ENCODE results near the gene ZCCHC24.

Gene ZCCHC24

GRCh38 chr10:79381804-79382221 is 63.6 kb downstream of the ZCCHC24 start:
- Histone ChIP-seq H4K12ac (ENCODE audit: low read depth, low read length) (no peak overlapping the region), H3K4ac (ENCODE audit: low read depth, low read length) (no peak overlapping the region), H2BK120ac (ENCODE audit: insufficient read depth, low read length, poor library complexity) (no peak overlapping the region), H2AK5ac (ENCODE audit: low read length) (no peak overlapping the region), H3K4me1 (ENCODE audit: control insufficient read depth in 1 of 2, insufficient read depth in 2 of 2, low read length in 2 of 2) (peaks cover 3 to 5% of the 10 kb centered on the region in 2 experiments), H3K79me1 (ENCODE audit: low read length) (no peaks in the 10 kb centered on the region), H3K27ac (ENCODE audit: low read depth, low read length) (no peak overlapping the region), H2AFZ (ENCODE audit: insufficient read depth, low read length, poor library complexity) (no peak overlapping the region), H2BK12ac (ENCODE audit: low read length) (no peak overlapping the region), H3K14ac (ENCODE audit: low read length) (no peak overlapping the region), H3K4me3 (ENCODE audit: low read depth, low read length) (no peak overlapping the region), H2BK5ac (ENCODE audit: low read depth, low read length, poor library complexity) (no peak overlapping the region), H3K9ac (ENCODE audit: low read length) (no peak overlapping the region), H3K36me3 (ENCODE audit: control insufficient read depth in 1 of 2, insufficient read depth in 2 of 2, low read length in 2 of 2) (no peaks in the 10 kb centered on the region), H3K23ac (ENCODE audit: low read length) (no peak overlapping the region), H4K8ac (ENCODE audit: low read depth, low read length) (no peak overlapping the region), H3K18ac (ENCODE audit: low read length) (no peak overlapping the region), H3K9me3 (ENCODE audit: insufficient read depth, low read depth, low read length) (peaks cover 15% of the 10 kb centered on the region), H4K91ac (ENCODE audit: low read depth, low read length) (no peak overlapping the region), H3K4me2 (ENCODE audit: low read length) (no peak overlapping the region), H3K27me3 (ENCODE audit: insufficient read depth, low read length) (no peaks in the 10 kb centered on the region), H3K79me2 (ENCODE audit: control insufficient read depth, insufficient read depth, low read length, poor library complexity) (no peaks in the 10 kb centered on the region)
- WGBS (ENCODE audit: extremely low coverage, insufficient coverage, insufficient read length), result no CpG with 5 or more reads among the region's 11 CpGs
- DNase-seq, result no peak

DNA sequence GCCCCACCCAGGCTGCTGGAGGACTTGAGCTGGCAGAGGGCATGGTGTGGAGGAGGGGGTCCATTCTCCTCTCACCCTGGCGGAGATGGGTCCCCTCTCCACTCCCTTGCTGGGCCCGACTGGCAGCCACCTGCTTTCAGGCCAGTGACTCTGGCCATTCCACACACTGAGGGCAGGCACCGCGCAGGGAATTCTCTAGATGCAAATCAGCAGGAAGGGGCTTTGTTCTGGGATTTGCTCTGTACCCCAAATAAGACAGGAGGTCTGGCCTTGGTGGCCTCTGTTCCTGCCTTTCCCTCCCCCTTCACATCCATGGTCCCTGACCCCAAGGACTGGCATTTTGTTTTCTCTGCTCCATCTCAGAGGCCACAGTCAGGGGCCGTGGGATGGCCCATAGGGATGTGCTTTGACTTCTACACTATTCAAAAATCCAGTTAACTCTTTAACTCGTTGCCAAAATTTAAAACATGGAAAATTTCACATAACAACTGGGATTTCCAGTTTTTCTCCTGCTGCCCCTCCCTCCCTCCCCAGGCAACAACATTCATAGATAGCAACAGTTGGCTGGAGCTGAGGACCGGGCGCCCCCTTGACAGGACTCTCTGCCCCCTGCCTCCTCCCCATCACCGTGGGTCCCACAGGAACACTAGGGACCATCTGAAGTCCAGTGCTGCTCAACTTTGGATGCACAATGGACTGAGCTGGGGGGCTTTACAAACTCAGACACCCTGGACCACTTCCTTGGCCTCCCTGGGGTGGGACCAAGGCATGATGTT is 64.3 kb downstream of the ZCCHC24 start:
- H3K4me2 ChIP-seq (ENCODE audit: low read length), result no peak overlapping the region
- no peak overlapping the region for H3K4me3 ChIP-seq (ENCODE audit: low read depth, low read length)
- H2BK5ac ChIP-seq (ENCODE audit: low read depth, low read length, poor library complexity), result no peak overlapping the region
- no peak overlapping the region for H4K12ac ChIP-seq (ENCODE audit: low read depth, low read length)
- no peak overlapping the region for H3K4ac ChIP-seq (ENCODE audit: low read depth, low read length)
- H4K91ac ChIP-seq (ENCODE audit: low read depth, low read length), result no peak overlapping the region
- H3K9me3 ChIP-seq (ENCODE audit: insufficient read depth, low read depth, low read length), result peaks cover 15% of the 10 kb centered on the region
- WGBS (ENCODE audit: extremely low coverage, insufficient coverage, insufficient read length), result no CpG with 5 or more reads among the region's 9 CpGs
- H4K8ac ChIP-seq (ENCODE audit: low read depth, low read length), result no peak overlapping the region
- no peak overlapping the region for H2AK5ac ChIP-seq (ENCODE audit: low read length)
- no peak overlapping the region for H3K14ac ChIP-seq (ENCODE audit: low read length)
- H2AFZ ChIP-seq (ENCODE audit: insufficient read depth, low read length, poor library complexity), result no peak overlapping the region
- H3K4me1 ChIP-seq (ENCODE audit: control insufficient read depth in 1 of 2, insufficient read depth in 2 of 2, low read length in 2 of 2), result peaks cover 3 to 5% of the 10 kb centered on the region in 2 experiments
- H2BK120ac ChIP-seq (ENCODE audit: insufficient read depth, low read length, poor library complexity), result no peak overlapping the region
- no peaks in the 10 kb centered on the region for H3K79me2 ChIP-seq (ENCODE audit: control insufficient read depth, insufficient read depth, low read length, poor library complexity)
- no peak overlapping the region for H3K18ac ChIP-seq (ENCODE audit: low read length)
- no peak overlapping the region for H3K23ac ChIP-seq (ENCODE audit: low read length)
- H3K36me3 ChIP-seq (ENCODE audit: control insufficient read depth in 1 of 2, insufficient read depth in 2 of 2, low read length in 2 of 2), result no peaks in the 10 kb centered on the region
- no peak overlapping the region for H2BK12ac ChIP-seq (ENCODE audit: low read length)
- no peaks in the 10 kb centered on the region for H3K27me3 ChIP-seq (ENCODE audit: insufficient read depth, low read length)
- H3K9ac ChIP-seq (ENCODE audit: low read length), result no peak overlapping the region
- H3K79me1 ChIP-seq (ENCODE audit: low read length), result no peaks in the 10 kb centered on the region
- no peak for DNase-seq
- no peak overlapping the region for H3K27ac ChIP-seq (ENCODE audit: low read depth, low read length)

GRCh38 chr10:79380125-79380945 is 65.1 kb downstream of the ZCCHC24 start:
- H3K4ac ChIP-seq (ENCODE audit: low read depth, low read length), result no peak overlapping the region
- H3K23ac ChIP-seq (ENCODE audit: low read length), result no peak overlapping the region
- no peak overlapping the region for H3K18ac ChIP-seq (ENCODE audit: low read length)
- H3K4me3 ChIP-seq (ENCODE audit: low read depth, low read length), result no peak overlapping the region
- H3K36me3 ChIP-seq (ENCODE audit: control insufficient read depth in 1 of 2, insufficient read depth in 2 of 2, low read length in 2 of 2), result no peaks in the 10 kb centered on the region
- H3K9ac ChIP-seq (ENCODE audit: low read length), result no peak overlapping the region
- H4K91ac ChIP-seq (ENCODE audit: low read depth, low read length), result no peak overlapping the region
- no peak overlapping the region for H3K14ac ChIP-seq (ENCODE audit: low read length)
- DNase-seq, result no peak
- H3K27me3 ChIP-seq (ENCODE audit: insufficient read depth, low read length), result no peaks in the 10 kb centered on the region
- no CpG with 5 or more reads among the region's 14 CpGs for whole genome bisulfite sequencing (ENCODE audit: extremely low coverage, insufficient coverage, insufficient read length)
- no peak overlapping the region for H3K4me2 ChIP-seq (ENCODE audit: low read length)
- H3K79me1 ChIP-seq (ENCODE audit: low read length), result no peaks in the 10 kb centered on the region
- no peak overlapping the region for H4K8ac ChIP-seq (ENCODE audit: low read depth, low read length)
- no peak overlapping the region for H3K27ac ChIP-seq (ENCODE audit: low read depth, low read length)
- no peak overlapping the region for H2BK12ac ChIP-seq (ENCODE audit: low read length)
- no peak overlapping the region for H4K12ac ChIP-seq (ENCODE audit: low read depth, low read length)
- H2AK5ac ChIP-seq (ENCODE audit: low read length), result no peak overlapping the region
- H3K79me2 ChIP-seq (ENCODE audit: control insufficient read depth, insufficient read depth, low read length, poor library complexity), result no peaks in the 10 kb centered on the region
- H2BK5ac ChIP-seq (ENCODE audit: low read depth, low read length, poor library complexity), result no peak overlapping the region
- no peak overlapping the region for H2BK120ac ChIP-seq (ENCODE audit: insufficient read depth, low read length, poor library complexity)
- H3K9me3 ChIP-seq (ENCODE audit: insufficient read depth, low read depth, low read length), result peaks cover 15% of the 10 kb centered on the region
- H2AFZ ChIP-seq (ENCODE audit: insufficient read depth, low read length, poor library complexity), result no peak overlapping the region
- H3K4me1 ChIP-seq (ENCODE audit: control insufficient read depth in 1 of 2, insufficient read depth in 2 of 2, low read length in 2 of 2), result peaks cover 5 to 7% of the 10 kb centered on the region in 2 experiments

- no peak overlapping the region for H3K27ac ChIP-seq (ENCODE audit: low read depth, low read length)
- H2BK5ac ChIP-seq (ENCODE audit: low read depth, low read length, poor library complexity), result no peak overlapping the region
- no peaks in the 10 kb centered on the region for H3K79me2 ChIP-seq (ENCODE audit: control insufficient read depth, insufficient read depth, low read length, poor library complexity)
- no peak for DNase-seq
- no peak overlapping the region for H2AFZ ChIP-seq (ENCODE audit: insufficient read depth, low read length, poor library complexity)
- no peaks in the 10 kb centered on the region for H3K27me3 ChIP-seq (ENCODE audit: insufficient read depth, low read length)
- H2AK5ac ChIP-seq (ENCODE audit: low read length), result no peak overlapping the region
- no peak overlapping the region for H4K8ac ChIP-seq (ENCODE audit: low read depth, low read length)
- no peak overlapping the region for H3K4me3 ChIP-seq (ENCODE audit: low read depth, low read length)
- H3K36me3 ChIP-seq (ENCODE audit: control insufficient read depth in 1 of 2, insufficient read depth in 2 of 2, low read length in 2 of 2), result no peaks in the 10 kb centered on the region
- no peak overlapping the region for H3K18ac ChIP-seq (ENCODE audit: low read length)
- no peak overlapping the region for H3K23ac ChIP-seq (ENCODE audit: low read length)
- no peak overlapping the region for H3K4ac ChIP-seq (ENCODE audit: low read depth, low read length)
- H2BK120ac ChIP-seq (ENCODE audit: insufficient read depth, low read length, poor library complexity), result no peak overlapping the region
- no peak overlapping the region for H4K12ac ChIP-seq (ENCODE audit: low read depth, low read length)
- H3K4me2 ChIP-seq (ENCODE audit: low read length), result no peak overlapping the region
- H3K9ac ChIP-seq (ENCODE audit: low read length), result no peak overlapping the region
- no peak overlapping the region for H4K91ac ChIP-seq (ENCODE audit: low read depth, low read length)
- H3K14ac ChIP-seq (ENCODE audit: low read length), result no peak overlapping the region
- WGBS (ENCODE audit: extremely low coverage, insufficient coverage, insufficient read length), result no CpG with 5 or more reads among the region's 9 CpGs
- H2BK12ac ChIP-seq (ENCODE audit: low read length), result no peak overlapping the region
- no peaks in the 10 kb centered on the region for H3K79me1 ChIP-seq (ENCODE audit: low read length)
- peaks cover 8% of the 10 kb centered on the region in 2 experiments for H3K4me1 ChIP-seq (ENCODE audit: control insufficient read depth in 1 of 2, insufficient read depth in 2 of 2, low read length in 2 of 2)
- H3K9me3 ChIP-seq (ENCODE audit: insufficient read depth, low read depth, low read length), result peaks cover 15% of the 10 kb centered on the region
Observed at GRCh38 chr10:79379512-79380124, 65.8 kb downstream of the ZCCHC24 start.

Data from trophoblast cell (in vitro differentiated cells and primary cell).